K562 (cell line): ENCODE measurements around the gene PRAME. TPM values are rescaled to one million over a fixed set of nuclear protein-coding genes. Genes with fewer than 3 reads are reported as not detected.

Experiments used
- AFF4 ChIP-seq: sonication (generic); formaldehyde crosslinking; IDR thresholded peaks from 2 replicates; pipeline ENCODE4 v1.8.0; 2023; ENCODE audit warnings: mild to moderate bottlenecking, missing genetic modification reagents
- CSDE1 ChIP-seq, 2 experiments: fragments of 450-650 bp; IDR thresholded peaks; 2 replicates each; pipeline ENCODE4 v1.6.1; 2016; ENCODE audit warnings: mild to moderate bottlenecking in 1 of 2
- PTTG1 ChIP-seq: fragments of 450-650 bp; IDR thresholded peaks from 2 replicates; pipeline ENCODE4 v1.6.1; 2016; ENCODE audit warnings: low read depth, mild to moderate bottlenecking, missing genetic modification characterization, missing compliant biosample characterization
- SAFB2 ChIP-seq: fragments of 200-400 bp; formaldehyde crosslinking; IDR thresholded peaks from 2 replicates; pipeline ENCODE4 v1.6.1; 2018; ENCODE audit warnings: borderline replicate concordance, low read length, low read depth, moderate library complexity; ENCODE audit not compliant: severe bottlenecking
- TOE1 ChIP-seq, 2 experiments: fragments of 450-650 bp in 1 of 2; sonication (generic) in 1 of 2; formaldehyde crosslinking in 1 of 2; IDR thresholded peaks; 2 replicates each; pipeline versions ENCODE4 v1.7.1 to v1.8.0; 2016 to 2022; ENCODE audit warnings: borderline replicate concordance in 2 of 2, mild to moderate bottlenecking in 2 of 2, antibody characterized with exemption in 1 of 2, inconsistent platforms in 1 of 2, low read depth in 1 of 2, missing genetic modification reagents in 1 of 2, moderate library complexity in 1 of 2
- ZFP91 ChIP-seq: sonication (generic); formaldehyde crosslinking; IDR thresholded peaks from 2 replicates; pipeline ENCODE4 v1.8.0; 2022; ENCODE audit warnings: mild to moderate bottlenecking, missing genetic modification reagents
- polyA plus RNA-seq, 8 experiments: library from polyadenylated mRNA; depleted of rRNA in 4 of 8; stranded (reverse) in 5 of 8; unstranded in 3 of 8; fragments of >200 nt; fragmentation: Nextera tagmentation in 2 of 8; fragmentation: Illumina TruSeq in 1 of 8; extraction: Ambion mirVana in 2 of 8; extraction: Trizol in 1 of 8; gene quantifications; 2 replicates each; pipeline versions ENCODE4 v1.2.1 to v1.2.3, GENCODE V29; 2011 to 2014; ENCODE audit warnings: inconsistent platforms in 1 of 8, missing spikeins in 1 of 8
- total RNA-seq, 7 experiments: library from RNA; depleted of rRNA in 6 of 7; stranded (reverse); fragments of >200 nt in 6 of 7; fragmentation: Illumina TruSeq in 2 of 7; extraction: Trizol in 2 of 7; gene quantifications; 2 replicates each; pipeline versions ENCODE4 v1.2.1 to v1.2.3, GENCODE V29; 2011 to 2021; ENCODE audit warnings: low replicate concordance in 1 of 7

The PRAME gene
- total and polyA plus RNA-seq, 9 of the 15 experiments (the other 6 are each of a cell fraction or from before 2014, with no cell fraction given): 662 to 2,141 (median 1,142) TPM

GRCh38 chr22:22528780-22529179 is 30.3 kb downstream of the PRAME start (continued):
- TF ChIP-seq AFF4 (CRISPR knock-in tag) (0 out of 2 replicates have a peak, but pooled peaks have one; percentile 35), ZFP91 (CRISPR knock-in tag) (0 out of 2 replicates have a peak, but pooled peaks have one; percentile 22), TOE1 (IDR thresholded peaks at IDR 0.05; ENCODE audit: borderline replicate concordance) (no peak), TOE1 (CRISPR knock-in tag; IDR thresholded peaks at IDR 0.05; ENCODE audit: borderline replicate concordance, low read depth) (peak; percentile 79; the same call in 1 of the 2 replicates), CSDE1 (IDR thresholded peaks at IDR 0.05) (no peak), SAFB2 (no peak), PTTG1 (tag) (no peak)
